HEK293 (cell line): ENCODE results near the gene CTAGE8.

Source experiments
- CTCF ChIP-seq: fragments of 450-650 bp; formaldehyde crosslinking; IDR thresholded peaks from 2 replicates; pipeline ENCODE4 v1.5.1; 2016; ENCODE audit warnings: missing biosample characterization, missing genetic modification characterization
- EGR2 ChIP-seq: fragments of 450-650 bp; formaldehyde crosslinking; IDR thresholded peaks from 2 replicates; pipeline ENCODE4 v1.5.1; 2016; ENCODE audit warnings: low read depth, missing biosample characterization, missing genetic modification characterization
- REST ChIP-seq: fragments of 450-650 bp; formaldehyde crosslinking; IDR thresholded peaks from 2 replicates; pipeline ENCODE4 v1.5.1; 2016; ENCODE audit warnings: missing biosample characterization, missing genetic modification characterization
- SETDB1 ChIP-seq: IDR thresholded peaks from one replicate; pipeline ENCODE4 v1.6.1; 2017; ENCODE audit warnings: mild to moderate bottlenecking, low read length, moderate library complexity, mixed read lengths; ENCODE audit not compliant: insufficient read length
- ZNF302 ChIP-seq: fragments of 450-650 bp; formaldehyde crosslinking; IDR thresholded peaks from 2 replicates; pipeline ENCODE4 v1.5.1; 2016; ENCODE audit warnings: missing biosample characterization, missing genetic modification characterization, low read depth
- ZNF426 ChIP-seq: fragments of 450-650 bp; formaldehyde crosslinking; IDR thresholded peaks from 2 replicates; pipeline ENCODE4 v1.5.1; 2017; ENCODE audit warnings: missing biosample characterization, missing genetic modification characterization, mild to moderate bottlenecking, inconsistent platforms, moderate library complexity
- ZNF513 ChIP-seq: fragments of 450-650 bp; IDR thresholded peaks from 2 replicates; pipeline ENCODE4 v1.5.1; 2018; ENCODE audit warnings: missing biosample characterization, missing genetic modification characterization
- ZNF580 ChIP-seq: fragments of 450-650 bp; formaldehyde crosslinking; IDR thresholded peaks from 2 replicates; pipeline ENCODE4 v1.5.1; 2016; ENCODE audit warnings: missing biosample characterization, missing genetic modification characterization

- TF ChIP-seq CTCF (tag by site-specific recombination) (no peak), ZNF302 (tag by site-specific recombination) (no peak), EGR2 (tag by site-specific recombination) (no peak), ZNF426 (tag by site-specific recombination) (no peak), REST (tag by site-specific recombination) (no peak), ZNF513 (tag by site-specific recombination) (no peak), ZNF580 (tag by site-specific recombination) (no peak), SETDB1 (no peak)
Observed at GRCh38 chr7:144255471-144255897, 13.6 kb downstream of the CTAGE8 start.
